ENCODE results near the gene CCDC134. TPM values are rescaled to one million over a fixed set of nuclear protein-coding genes. Genes with fewer than 3 reads are reported as not detected.

CCDC134 gene
- total RNA-seq, 4 donors from 2014 or later, result 6.5 to 9.6 (median 8.2) TPM

DNA sequence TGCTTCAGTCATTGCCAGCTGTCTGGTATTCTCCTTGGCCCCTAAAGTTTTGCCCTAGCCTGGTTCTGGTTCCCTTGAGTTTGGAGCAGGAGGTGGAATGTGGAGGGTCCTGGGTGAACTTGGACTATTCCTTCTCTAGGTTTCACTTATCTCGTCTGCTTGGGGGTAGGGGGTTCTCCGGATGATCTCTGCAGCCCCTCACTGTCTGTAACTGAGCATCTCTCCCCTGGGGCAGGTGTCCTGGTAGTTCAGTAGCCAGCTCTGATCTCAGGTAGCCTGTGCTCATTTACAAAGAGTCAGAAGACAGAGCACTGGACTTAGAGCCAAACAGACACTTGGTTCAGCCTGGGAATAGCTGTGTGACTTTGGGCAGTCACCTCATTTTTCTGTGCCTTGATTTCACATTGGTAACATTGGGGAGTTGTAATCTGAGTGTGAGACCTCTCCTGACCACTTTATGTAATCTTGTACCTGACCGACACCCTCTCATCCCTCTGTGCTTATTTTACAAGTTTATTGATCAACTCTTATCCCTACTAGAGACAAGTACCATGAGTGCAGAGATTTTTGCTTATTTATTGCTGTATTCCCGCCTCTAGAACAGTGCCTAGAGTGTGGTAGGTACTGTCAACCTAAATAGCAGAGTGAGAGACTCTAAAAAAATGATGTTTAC, 804 bp downstream of the CCDC134 start:
- DNase-seq (ENCODE audit: low spot score in 2 of 2), result no peak
- H3K4me3 ChIP-seq, result peak overlapping the region; percentile 64 to 89 (median 77)
- peak overlapping the region in 3 of 4 donors; percentile 85 to 92 (median 86) for H3K27ac ChIP-seq
- H3K4me1 ChIP-seq, result peaks cover 0 to 26% (median 12%) of the 10 kb centered on the region in 4 donors
- no peaks in the 10 kb centered on the region for H3K9me3 ChIP-seq
- no peaks in the 10 kb centered on the region for H3K27me3 ChIP-seq
- no peaks in the 10 kb centered on the region for H3K36me3 ChIP-seq
- TF ChIP-seq, protein P1, sequence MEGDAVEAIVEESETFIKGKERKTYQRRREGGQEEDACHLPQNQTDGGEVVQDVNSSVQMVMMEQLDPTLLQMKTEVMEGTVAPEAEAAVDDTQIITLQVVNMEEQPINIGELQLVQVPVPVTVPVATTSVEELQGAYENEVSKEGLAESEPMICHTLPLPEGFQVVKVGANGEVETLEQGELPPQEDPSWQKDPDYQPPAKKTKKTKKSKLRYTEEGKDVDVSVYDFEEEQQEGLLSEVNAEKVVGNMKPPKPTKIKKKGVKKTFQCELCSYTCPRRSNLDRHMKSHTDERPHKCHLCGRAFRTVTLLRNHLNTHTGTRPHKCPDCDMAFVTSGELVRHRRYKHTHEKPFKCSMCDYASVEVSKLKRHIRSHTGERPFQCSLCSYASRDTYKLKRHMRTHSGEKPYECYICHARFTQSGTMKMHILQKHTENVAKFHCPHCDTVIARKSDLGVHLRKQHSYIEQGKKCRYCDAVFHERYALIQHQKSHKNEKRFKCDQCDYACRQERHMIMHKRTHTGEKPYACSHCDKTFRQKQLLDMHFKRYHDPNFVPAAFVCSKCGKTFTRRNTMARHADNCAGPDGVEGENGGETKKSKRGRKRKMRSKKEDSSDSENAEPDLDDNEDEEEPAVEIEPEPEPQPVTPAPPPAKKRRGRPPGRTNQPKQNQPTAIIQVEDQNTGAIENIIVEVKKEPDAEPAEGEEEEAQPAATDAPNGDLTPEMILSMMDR (IDR thresholded peaks at IDR 0.05), result no peak
- no peak for TF ChIP-seq POLR2A (IDR thresholded peaks at IDR 0.05)
- TF ChIP-seq EP300 (IDR thresholded peaks at IDR 0.05), result no peak
- 33% methylated on average over 4 of the region's 4 CpGs for WGBS, 2 donors

DNA sequence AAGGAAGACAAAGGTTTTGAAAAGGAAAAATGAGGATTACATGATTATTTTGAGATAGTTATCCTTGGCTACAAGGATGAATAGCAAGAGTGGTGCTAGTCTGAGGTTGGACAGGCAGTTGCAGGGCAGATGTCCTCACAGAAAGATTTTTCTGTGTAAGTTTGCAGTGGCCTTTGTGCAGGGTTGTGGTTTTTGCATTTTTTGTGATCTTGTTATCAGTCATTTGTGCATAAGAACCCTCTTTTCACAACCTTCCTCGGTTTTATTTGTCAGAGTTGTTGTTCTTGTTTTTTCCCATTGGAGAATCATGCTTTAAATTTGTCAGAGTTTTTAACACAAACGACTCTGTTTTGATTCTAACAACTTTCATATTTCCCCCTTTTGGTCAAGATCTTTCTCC, 1.4 kb downstream of the CCDC134 start:
- Histone ChIP-seq H3K4me1 (peaks cover 0 to 26% (median 12%) of the 10 kb centered on the region in 4 donors), H3K36me3 (no peaks in the 10 kb centered on the region), H3K27me3 (no peaks in the 10 kb centered on the region), H3K4me3 (no peak overlapping the region), H3K9me3 (no peaks in the 10 kb centered on the region), H3K27ac (no peak overlapping the region)
- no peak for DNase-seq (ENCODE audit: low spot score in 2 of 2)
- 66% methylated on average over 2 of the region's 2 CpGs for WGBS, 2 donors
- no peak for TF ChIP-seq EP300 (IDR thresholded peaks at IDR 0.05)
- TF ChIP-seq, protein P1 (IDR thresholded peaks at IDR 0.05), result no peak
- TF ChIP-seq POLR2A (IDR thresholded peaks at IDR 0.05), result no peak

DNA sequence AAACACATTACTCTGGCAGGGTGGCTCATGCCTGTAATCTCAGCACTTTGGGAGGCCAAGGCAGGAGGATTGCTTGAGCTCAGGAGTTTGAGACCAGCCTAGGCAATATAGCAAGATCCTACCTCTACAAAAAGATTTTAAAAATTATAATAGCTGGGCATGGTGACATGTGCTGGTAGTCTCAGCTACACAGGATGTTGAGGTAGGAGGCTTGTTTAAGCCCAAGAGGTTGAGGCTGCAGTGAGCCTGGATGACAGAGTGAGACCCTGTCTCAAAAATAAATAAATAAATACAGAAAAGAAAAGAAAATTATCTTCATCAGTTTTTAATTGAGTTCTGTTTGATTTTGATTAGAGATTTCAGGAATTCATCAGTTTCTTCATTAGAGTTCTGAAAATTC, 5.2 kb downstream of the CCDC134 start:
- Histone ChIP-seq H3K27me3 (no peaks in the 10 kb centered on the region), H3K4me3 (no peak overlapping the region), H3K9me3 (no peaks in the 10 kb centered on the region), H3K4me1 (peaks cover 0 to 15% (median 8%) of the 10 kb centered on the region in 4 donors), H3K36me3 (peaks cover 0 to 22% (median 0%) of the 10 kb centered on the region in 3 donors), H3K27ac (no peak overlapping the region)
- TF ChIP-seq POLR2A (IDR thresholded peaks at IDR 0.05), result no peak
- TF ChIP-seq EP300 (IDR thresholded peaks at IDR 0.05), result no peak
- TF ChIP-seq, protein P1 (IDR thresholded peaks at IDR 0.05), result no peak
- no peak for DNase-seq (ENCODE audit: low spot score in 2 of 2)

DNA sequence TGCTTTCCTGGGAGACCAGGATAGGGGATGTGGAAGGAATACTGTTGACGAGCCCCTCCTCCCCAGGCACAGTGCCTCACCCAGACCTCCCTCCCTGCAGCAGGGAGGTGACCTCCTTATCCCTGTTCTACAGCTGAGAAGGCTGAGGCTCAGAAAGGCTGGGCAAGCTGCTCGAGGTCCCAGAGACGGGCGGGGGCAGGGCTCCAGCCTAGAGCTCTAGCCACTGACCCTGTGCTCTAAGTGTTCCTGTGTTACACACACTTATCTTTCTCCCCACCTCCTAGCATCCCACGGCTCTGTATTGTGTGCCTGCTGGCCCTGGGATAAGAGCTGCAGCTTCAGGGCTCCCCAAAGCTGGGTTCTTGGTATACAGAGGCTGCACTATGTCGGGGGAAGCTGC, 7.9 kb downstream of the CCDC134 start:
- H3K27me3 ChIP-seq, result no peaks in the 10 kb centered on the region
- no peak overlapping the region for H3K27ac ChIP-seq
- no peak overlapping the region for H3K4me3 ChIP-seq
- peaks cover 0 to 41% (median 0%) of the 10 kb centered on the region in 3 donors for H3K36me3 ChIP-seq
- 77 to 78% methylated on average over 6 of the region's 6 CpGs for WGBS, 2 donors
- no peaks in the 10 kb centered on the region for H3K9me3 ChIP-seq
- H3K4me1 ChIP-seq, result no peaks in the 10 kb centered on the region
- TF ChIP-seq POLR2A (IDR thresholded peaks at IDR 0.05) (no peak), EP300 (IDR thresholded peaks at IDR 0.05) (no peak)
- TF ChIP-seq, protein P1 (IDR thresholded peaks at IDR 0.05), result no peak
- DNase-seq (ENCODE audit: low spot score in 2 of 2), result no peak

DNA sequence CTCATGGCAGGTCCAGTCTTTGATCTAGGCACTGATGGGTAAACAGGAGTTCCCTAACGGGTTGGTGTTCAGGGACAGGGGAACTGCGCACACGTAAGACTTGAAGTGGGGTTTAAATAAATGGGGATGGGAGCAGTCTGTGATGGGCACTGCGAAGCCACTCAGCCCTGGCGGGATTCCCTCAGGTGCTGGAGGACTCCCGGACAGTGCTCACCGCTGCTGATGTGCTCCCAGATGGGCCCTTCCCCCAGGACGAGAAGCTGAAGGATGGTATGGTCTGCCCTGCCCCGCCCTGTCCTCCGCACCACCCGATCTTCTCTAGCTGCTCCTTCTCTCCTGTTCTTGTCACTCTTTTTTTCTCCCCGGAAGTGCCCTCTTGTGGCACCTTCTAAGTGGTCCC, 9.5 kb downstream of the CCDC134 start:
- H3K36me3 ChIP-seq, result peaks cover 0 to 57% (median 0%) of the 10 kb centered on the region in 3 donors
- WGBS, 2 donors, result 87 to 96% methylated on average over 12 of the region's 12 CpGs
- no peaks in the 10 kb centered on the region for H3K27me3 ChIP-seq
- DNase-seq (ENCODE audit: low spot score in 2 of 2), result no peak
- TF ChIP-seq, protein P1 (IDR thresholded peaks at IDR 0.05), result no peak
- no peak for TF ChIP-seq EP300 (IDR thresholded peaks at IDR 0.05)
- TF ChIP-seq POLR2A (IDR thresholded peaks at IDR 0.05), result no peak
- no peaks in the 10 kb centered on the region for H3K4me1 ChIP-seq
- no peak overlapping the region for H3K27ac ChIP-seq
- H3K4me3 ChIP-seq, result no peak overlapping the region
- H3K9me3 ChIP-seq, result no peaks in the 10 kb centered on the region

Data from tibial nerve (tissue), 4 donors.